Activated CD4-positive, alpha-beta memory T cell treated with anti-CD3 and anti-CD28 coated beads for 36 hours (primary cell): ENCODE data around the gene GNG7. TPM values are rescaled to one million over a fixed set of nuclear protein-coding genes. Genes with fewer than 3 reads are reported as not detected.

Source experiments
- CTCF ChIA-PET: fragments of 350-600 bp; sonication (Branson Sonifier 250); formaldehyde crosslinking; loops from one replicate; lab custom pipeline; 2021; ENCODE audit warnings: antibody characterized with exemption, inconsistent platforms; lab: Charles Lee
- POLR2A ChIA-PET: fragments of 350-600 bp; sonication (Branson Sonifier 250); formaldehyde crosslinking; loops from one replicate; lab custom pipeline; 2021; ENCODE audit warnings: antibody characterized with exemption; lab: Charles Lee
- DNase-seq: peaks from one replicate; pipeline ENCODE4 v3.0.0-alpha.2; 2020
- H3K27ac Mint-ChIP-seq: one replicate; pipeline ENCODE4 v1.8.0; 2021; ENCODE audit warnings: mixed read lengths
- H3K27me3 Mint-ChIP-seq: one replicate; pipeline ENCODE4 v1.8.0; 2021; ENCODE audit warnings: mixed read lengths
- H3K36me3 Mint-ChIP-seq: one replicate; pipeline ENCODE4 v1.8.0; 2021; ENCODE audit warnings: mixed read lengths
- H3K4me1 Mint-ChIP-seq: one replicate; pipeline ENCODE4 v1.8.0; 2021; ENCODE audit warnings: low read depth, mixed read lengths
- H3K4me3 Mint-ChIP-seq: one replicate; pipeline ENCODE4 v1.8.0; 2021; ENCODE audit warnings: mild to moderate bottlenecking, mixed read lengths
- H3K9me3 Mint-ChIP-seq: one replicate; pipeline ENCODE4 v1.8.0; 2021; ENCODE audit warnings: mixed read lengths
- intact Hi-C: fragments of 100-400 bp; cut with micrococcal nuclease; formaldehyde crosslinking; loops from one replicate; pipeline ENCODE4 v1.15.1; 2023
- total RNA-seq, 2 experiments: library from RNA; stranded (reverse); gene quantifications; one replicate each; pipeline ENCODE4 v1.2.3, GENCODE V29; 2021

Gene GNG7
- total RNA-seq, 2 experiments from 2014 or later = 0.53 to 0.88 TPM

DNA sequence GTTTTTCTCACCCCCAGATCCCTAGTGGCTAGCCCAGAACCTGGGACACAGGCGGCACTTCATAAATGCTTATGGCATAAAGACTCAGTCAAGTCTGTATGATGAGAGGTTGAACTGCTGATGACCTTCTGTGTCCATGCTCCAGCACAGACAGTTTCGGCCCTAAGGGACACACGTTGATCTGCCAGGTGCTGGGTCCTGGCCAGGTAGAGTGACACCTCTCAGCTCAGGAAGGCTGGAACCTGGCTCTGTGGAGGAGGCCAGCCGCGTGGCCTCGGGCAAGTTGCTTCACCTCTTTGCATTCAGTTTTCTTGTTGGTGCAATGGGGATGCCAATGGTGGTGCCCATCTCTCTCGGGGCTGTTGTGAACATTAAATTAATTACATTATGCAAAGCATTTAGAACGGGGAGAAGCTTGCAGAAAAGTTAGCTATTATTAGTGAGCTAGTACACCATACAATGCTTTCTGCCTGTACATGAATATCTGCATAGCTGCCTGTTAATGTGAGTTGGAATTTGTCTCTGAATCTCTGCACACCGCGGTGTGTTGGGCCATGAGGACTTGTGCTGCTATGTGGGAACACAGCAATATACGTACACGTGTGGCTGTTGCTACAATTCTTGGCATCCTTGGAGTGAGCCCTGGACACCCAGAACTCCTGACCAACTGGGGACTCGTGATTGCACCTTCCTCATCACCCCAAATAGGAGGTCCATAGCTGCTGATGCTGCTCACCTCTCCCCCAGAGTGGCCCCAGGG is 218.1 kb downstream of the GNG7 start:
- no peak overlapping the region for H3K4me3 Mint-ChIP-seq
- intact Hi-C loops = no loop called here
- ChIA-PET POLR2A (no interaction called here), CTCF (interaction anchor here (0.6 to 1.0 kb wide), 2 partner anchors 123 to 127 kb away, joined by 3 to 9 read pairs; no protein-coding TSS in a partner anchor)
- H3K27ac Mint-ChIP-seq = no peak overlapping the region
- no peak for DNase-seq
- peaks cover 28% of the 10 kb centered on the region for H3K9me3 Mint-ChIP-seq
- H3K36me3 Mint-ChIP-seq = peaks cover 7% of the 10 kb centered on the region
- H3K4me1 Mint-ChIP-seq = peaks cover 18% of the 10 kb centered on the region
- peaks cover 15% of the 10 kb centered on the region for H3K27me3 Mint-ChIP-seq

GRCh38 chr19:2483484-2484151 is 218.9 kb downstream of the GNG7 start:
- H3K9me3 Mint-ChIP-seq = peaks cover 28% of the 10 kb centered on the region
- POLR2A ChIA-PET = no interaction called here
- intact Hi-C loops = no loop called here
- DNase-seq = no peak
- peaks cover 16% of the 10 kb centered on the region for H3K4me1 Mint-ChIP-seq
- CTCF ChIA-PET = interaction anchor here (0.6 to 1.0 kb wide), 2 partner anchors 124 to 128 kb away, joined by 3 to 9 read pairs; no protein-coding TSS in a partner anchor
- H3K4me3 Mint-ChIP-seq = no peak overlapping the region
- peaks cover 8% of the 10 kb centered on the region for H3K36me3 Mint-ChIP-seq
- H3K27me3 Mint-ChIP-seq = peaks cover 11% of the 10 kb centered on the region
- no peak overlapping the region for H3K27ac Mint-ChIP-seq

DNA sequence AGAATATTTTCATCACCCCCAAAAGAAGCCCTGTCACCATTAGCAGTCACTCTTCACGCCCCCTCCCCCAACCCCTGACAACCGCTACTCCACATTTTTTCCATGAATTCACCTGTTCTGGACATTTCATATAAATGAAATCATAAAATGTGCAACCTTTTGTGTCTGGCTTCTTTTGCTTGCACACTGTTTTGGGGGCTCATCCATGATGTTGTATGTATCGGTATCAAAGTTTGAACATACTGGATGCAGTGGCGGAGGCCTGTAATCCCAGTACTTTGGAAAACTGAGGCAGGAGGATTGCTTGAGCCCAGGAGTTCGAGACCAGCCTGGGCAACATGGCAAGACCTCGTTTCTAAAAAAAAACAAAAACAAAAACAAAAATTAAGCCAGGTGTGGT is 219.4 kb downstream of the GNG7 start:
- Mint-ChIP-seq H3K27ac (no peak overlapping the region), H3K27me3 (peaks cover 9% of the 10 kb centered on the region), H3K4me3 (no peak overlapping the region), H3K9me3 (peaks cover 28% of the 10 kb centered on the region), H3K36me3 (peaks cover 13% of the 10 kb centered on the region), H3K4me1 (peaks cover 20% of the 10 kb centered on the region)
- ChIA-PET CTCF (no interaction called here), POLR2A (no interaction called here)
- DNase-seq = no peak
- intact Hi-C loops = no loop called here

DNA sequence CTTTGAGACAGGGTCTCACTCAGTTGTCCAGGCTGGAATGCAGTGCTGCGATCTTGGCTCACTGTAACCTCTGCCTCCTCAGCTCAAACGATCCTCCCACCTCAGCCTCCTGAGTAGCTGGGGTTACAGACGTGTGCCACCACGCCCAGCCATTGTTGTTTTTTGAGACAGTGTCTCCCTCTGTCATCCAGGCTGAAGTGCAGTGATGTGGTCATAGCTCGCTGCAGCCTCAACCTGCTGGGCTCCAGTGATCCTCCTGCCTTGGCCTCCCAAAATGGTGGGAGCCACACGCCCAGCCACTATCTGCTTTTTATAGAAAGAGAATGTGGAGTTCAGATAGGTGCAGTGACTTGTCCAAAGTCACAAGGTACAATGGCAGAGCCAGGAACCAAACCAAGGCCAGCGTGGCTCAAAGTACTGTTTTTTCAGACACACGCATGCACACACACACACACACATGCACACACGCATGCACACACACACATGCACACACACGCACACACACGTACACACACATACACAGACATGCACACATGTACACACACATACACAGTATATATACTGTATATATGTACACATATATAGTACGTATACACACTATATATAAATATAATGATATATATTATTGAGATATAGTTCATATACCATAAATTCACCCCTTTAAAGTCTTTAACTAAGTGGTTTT is 220.0 kb downstream of the GNG7 start:
- H3K36me3 Mint-ChIP-seq = peaks cover 19% of the 10 kb centered on the region
- intact Hi-C loops = no loop called here
- no peak overlapping the region for H3K27ac Mint-ChIP-seq
- peaks cover 28% of the 10 kb centered on the region for H3K9me3 Mint-ChIP-seq
- no peak for DNase-seq
- H3K27me3 Mint-ChIP-seq = peaks cover 5% of the 10 kb centered on the region
- peaks cover 20% of the 10 kb centered on the region for H3K4me1 Mint-ChIP-seq
- no peak overlapping the region for H3K4me3 Mint-ChIP-seq
- CTCF ChIA-PET = no interaction called here
- POLR2A ChIA-PET = no interaction called here

GRCh38 chr19:2481466-2481865 is 221.0 kb downstream of the GNG7 start:
- ChIA-PET POLR2A (no interaction called here), CTCF (no interaction called here)
- peaks cover 20% of the 10 kb centered on the region for H3K4me1 Mint-ChIP-seq
- peaks cover 1% of the 10 kb centered on the region for H3K27me3 Mint-ChIP-seq
- no peak overlapping the region for H3K4me3 Mint-ChIP-seq
- no peak overlapping the region for H3K27ac Mint-ChIP-seq
- H3K9me3 Mint-ChIP-seq = peaks cover 28% of the 10 kb centered on the region
- intact Hi-C loops = no loop called here
- H3K36me3 Mint-ChIP-seq = peaks cover 29% of the 10 kb centered on the region
- DNase-seq = no peak

DNA sequence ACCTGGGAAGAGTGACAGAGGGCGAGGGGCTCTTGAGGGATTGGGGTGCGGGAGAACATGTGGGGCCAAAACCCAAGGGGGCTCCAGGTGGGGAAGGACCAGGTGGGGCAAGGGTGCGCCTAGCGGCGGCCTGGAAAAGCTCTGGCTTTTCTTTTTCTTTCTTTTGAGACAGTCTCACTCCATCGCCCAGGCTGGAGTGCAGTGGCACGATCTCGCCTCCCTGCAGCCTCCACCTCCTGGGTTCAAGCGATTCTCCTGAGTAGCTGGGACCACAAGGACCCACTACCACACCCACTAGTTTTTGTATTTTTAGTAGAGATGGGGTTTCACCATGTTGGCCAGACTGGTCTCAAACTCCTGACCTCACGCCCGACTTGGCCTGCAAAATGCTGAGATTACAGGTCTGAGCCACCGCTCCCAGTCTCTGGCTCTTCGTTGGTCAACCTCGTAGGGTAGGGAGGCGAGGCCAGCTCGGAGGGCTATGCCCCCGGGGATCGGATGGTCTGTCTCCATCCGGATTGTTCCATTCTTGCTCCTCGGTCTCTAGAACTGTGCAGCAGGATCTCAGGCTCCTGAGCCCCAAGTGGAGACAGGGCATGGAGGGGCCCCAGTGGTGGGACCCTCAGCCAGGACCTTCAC is 222.8 kb downstream of the GNG7 start:
- no peak for DNase-seq
- intact Hi-C loops = no loop called here

DNA sequence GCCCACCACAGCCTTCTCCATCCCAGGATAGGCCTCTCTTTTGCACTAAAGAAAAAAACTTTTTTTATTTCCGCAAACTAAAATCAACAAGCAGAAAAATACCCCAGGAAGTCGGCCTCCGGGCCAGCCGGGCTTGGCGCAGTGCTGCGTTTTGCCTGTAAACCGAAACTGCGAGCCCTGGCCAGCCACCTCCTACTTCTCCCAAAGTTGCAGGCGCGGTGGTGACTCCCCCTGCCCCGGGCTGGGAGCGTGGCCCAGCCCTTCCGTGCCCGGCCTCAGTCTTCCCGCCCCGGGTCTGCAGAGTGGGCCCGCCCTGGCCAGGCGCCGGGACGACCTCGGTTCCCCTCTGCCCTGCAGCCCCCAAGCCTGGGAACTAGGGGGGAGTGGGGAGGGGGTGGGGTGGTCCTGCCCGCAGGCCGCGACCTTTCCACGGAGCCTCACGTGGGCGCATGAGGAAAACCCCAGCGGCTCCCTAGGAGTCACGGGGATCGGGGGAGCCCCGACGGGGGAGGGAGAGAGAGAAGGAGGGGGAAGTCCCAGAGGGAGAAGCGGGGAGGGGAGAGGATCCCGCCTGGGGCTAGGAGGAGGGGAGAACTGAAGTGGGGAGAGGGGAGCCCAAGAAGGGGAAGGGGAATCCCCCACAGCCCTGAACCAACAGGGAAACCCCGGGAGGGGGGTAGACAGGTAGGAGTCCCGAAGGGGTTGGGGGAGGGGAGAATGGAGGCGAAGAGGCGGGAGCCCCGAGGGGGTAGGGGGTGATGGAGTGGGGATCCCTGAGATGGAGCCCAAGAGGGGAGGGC is 223.5 kb downstream of the GNG7 start:
- Mint-ChIP-seq H3K27ac (peak overlapping the region; percentile 68), H3K4me3 (peak overlapping the region; percentile 93), H3K4me1 (peaks cover 18% of the 10 kb centered on the region), H3K9me3 (peaks cover 25% of the 10 kb centered on the region), H3K36me3 (peaks cover 35% of the 10 kb centered on the region), H3K27me3 (peaks cover 2% of the 10 kb centered on the region)
- intact Hi-C loops = loop anchor here (1.0 kb wide), 1 partner anchor 83 kb away; no protein-coding TSS in a partner anchor
- ChIA-PET CTCF (interaction anchor here (0.8 to 6.2 kb wide), 8 partner anchors 9 to 158 kb away, joined by 3 to 174 read pairs (median 8); no protein-coding TSS in a partner anchor), POLR2A (interaction anchor here (1.4 to 4.7 kb wide), 4 partner anchors 23 to 139 kb away, joined by 9 to 123 read pairs (median 52); partner anchors contain the start of gene LMNB2)
- peak; percentile 80 for DNase-seq

More for the DNA sequence above, 222.8 kb downstream of the GNG7 start:
- peaks cover 2% of the 10 kb centered on the region for H3K27me3 Mint-ChIP-seq
- peak overlapping the region; percentile 93 for H3K4me3 Mint-ChIP-seq
- ChIA-PET CTCF (interaction anchor here (0.7 to 6.2 kb wide), 5 partner anchors 23 to 205 kb away, joined by 3 to 174 read pairs (median 3); no protein-coding TSS in a partner anchor), POLR2A (interaction anchor here (0.6 to 4.7 kb wide), 2 partner anchors 138 to 142 kb away, joined by 3 to 123 read pairs; no protein-coding TSS in a partner anchor)
- H3K36me3 Mint-ChIP-seq = peaks cover 35% of the 10 kb centered on the region
- H3K27ac Mint-ChIP-seq = no peak overlapping the region
- peaks cover 28% of the 10 kb centered on the region for H3K9me3 Mint-ChIP-seq
- H3K4me1 Mint-ChIP-seq = peaks cover 18% of the 10 kb centered on the region

GRCh38 chr19:2478278-2478755 is 224.2 kb downstream of the GNG7 start:
- Mint-ChIP-seq H3K4me1 (peaks cover 18% of the 10 kb centered on the region), H3K4me3 (peak overlapping the region; percentile 93), H3K9me3 (peaks cover 18% of the 10 kb centered on the region), H3K36me3 (peaks cover 35% of the 10 kb centered on the region), H3K27ac (peak overlapping the region; percentile 68), H3K27me3 (peaks cover 2% of the 10 kb centered on the region)
- ChIA-PET CTCF (interaction anchor here (0.7 to 6.2 kb wide), 10 partner anchors 9 to 158 kb away, joined by 3 to 174 read pairs (median 8); no protein-coding TSS in a partner anchor), POLR2A (interaction anchor here (0.6 to 4.7 kb wide), 11 partner anchors 21 to 1267 kb away, joined by 3 to 123 read pairs (median 8); partner anchors contain the start of gene LMNB2)
- peak; percentile 74 for DNase-seq
- intact Hi-C loops = loop anchor here (1.0 kb wide), 1 partner anchor 84 kb away; no protein-coding TSS in a partner anchor

- H3K4me1 Mint-ChIP-seq = peaks cover 18% of the 10 kb centered on the region
- CTCF ChIA-PET = interaction anchor here (0.6 to 6.2 kb wide), 11 partner anchors 8 to 159 kb away, joined by 3 to 174 read pairs (median 6); no protein-coding TSS in a partner anchor
- intact Hi-C loops = loop anchor here (1.0 to 2.0 kb wide), 3 partner anchors 25 to 85 kb away; no protein-coding TSS in a partner anchor
- H3K36me3 Mint-ChIP-seq = peaks cover 32% of the 10 kb centered on the region
- H3K27ac Mint-ChIP-seq = peak overlapping the region; percentile 91
- H3K4me3 Mint-ChIP-seq = peak overlapping the region; percentile 93
- peaks cover 13% of the 10 kb centered on the region for H3K9me3 Mint-ChIP-seq
- DNase-seq = peak; percentile 43
- H3K27me3 Mint-ChIP-seq = peaks cover 3% of the 10 kb centered on the region
- POLR2A ChIA-PET = interaction anchor here (0.6 to 4.7 kb wide), 13 partner anchors 17 to 1266 kb away, joined by 3 to 123 read pairs (median 8); partner anchors contain the start of gene LMNB2
Observed at GRCh38 chr19:2477732-2478191, 224.7 kb downstream of the GNG7 start.

- Mint-ChIP-seq H3K9me3 (peaks cover 8% of the 10 kb centered on the region), H3K36me3 (peaks cover 28% of the 10 kb centered on the region), H3K27ac (peak overlapping the region; percentile 91), H3K27me3 (peaks cover 3% of the 10 kb centered on the region), H3K4me1 (peaks cover 18% of the 10 kb centered on the region), H3K4me3 (peak overlapping the region; percentile 93)
- ChIA-PET POLR2A (interaction anchor here (1.0 to 4.7 kb wide), 21 partner anchors 10 to 207 kb away, joined by 3 to 123 read pairs (median 10); partner anchors contain the start of genes LMNB2 and TIMM13), CTCF (interaction anchor here (0.6 to 6.2 kb wide), 12 partner anchors 8 to 171 kb away, joined by 3 to 174 read pairs (median 9); partner anchors contain the start of gene LMNB2)
- intact Hi-C loops = loop anchor here (2.0 kb wide), 2 partner anchors 26 to 76 kb away; no protein-coding TSS in a partner anchor
- DNase-seq = no peak
Observed at GRCh38 chr19:2477141-2477710, 225.3 kb downstream of the GNG7 start.
